ENCODE measurements around the gene FCHSD2.

GRCh38 chr11:73009972-73010371 lies 132.1 kb downstream of the FCHSD2 start:
- TF ChIP-seq CTCF (IDR thresholded peaks at IDR 0.05; ENCODE audit: insufficient read depth, low read depth, low read length) (no peak), EZH2 (IDR thresholded peaks at IDR 0.05; ENCODE audit: insufficient read depth, low read length) (no peak)

Measured in astrocyte (in vitro differentiated cells and primary cell).